Mucosa of descending colon (tissue), 3 donors: ENCODE measurements around the gene HERPUD1. TPM values are rescaled to one million over a fixed set of nuclear protein-coding genes. Genes with fewer than 3 reads are reported as not detected.

ENCODE experiments used
- ATAC-seq: fragments of 200-7000 bp; cut with Tn5 transposase; one replicate; pipeline ENCODE4 v1.9.1; 2020; ENCODE audit warnings: mild to moderate bottlenecking, moderate library complexity
- DNase-seq, 3 donors: peaks; one replicate each; pipeline ENCODE4 v3.0.0-alpha.2; 2020
- H3K36me3 ChIP-seq: fragments of 200-600 bp; one replicate; pipeline ENCODE4 v1.8.0; 2021; ENCODE audit warnings: low read depth, mild to moderate bottlenecking
- H3K4me1 ChIP-seq: fragments of 200-600 bp; one replicate; pipeline ENCODE4 v1.8.0; 2021; ENCODE audit warnings: low read depth, mild to moderate bottlenecking
- H3K4me3 ChIP-seq: fragments of 200-600 bp; one replicate; pipeline ENCODE4 v1.8.0; 2021; ENCODE audit warnings: mild to moderate bottlenecking
- H3K9me3 ChIP-seq: fragments of 200-600 bp; one replicate; pipeline ENCODE4 v1.8.0; 2021; ENCODE audit warnings: mild to moderate bottlenecking
- CTCF ChIP-seq: fragments of 200-600 bp; IDR thresholded peaks from one replicate; pipeline ENCODE4 v1.8.0; 2022; ENCODE audit warnings: antibody characterized with exemption, mild to moderate bottlenecking
- intact Hi-C, 2 donors: fragments of 100-400 bp; cut with DNase I in 1 of 2; cut with micrococcal nuclease in 1 of 2; formaldehyde crosslinking; loops; one replicate each; pipeline versions ENCODE4 v1.11.0 to v1.11.1; 2022; cut with DNase I, micrococcal nuclease
- total RNA-seq, 3 donors: library from RNA; stranded (reverse); fragmentation: NEBNext Ultra II Directional in 2 of 3; extraction: Animal tissue kit (Norgen Biotek cat#: 25700) in 2 of 3; gene quantifications; one replicate each; pipeline versions ENCODE4 v1.2.1 to v1.2.4, GENCODE V29; 2021 to 2023
- donor health status: DM: no; HTN: no; CAD: no; lungs with moderate emphysema.
- donor health status: DM: no; HTN: no; CAD: no.
- donor health status: DM: no; HTN: yes; CAD: no.

The HERPUD1 gene
- total RNA-seq, 3 donors from 2014 or later = 130 to 165 (median 159) TPM

- intact Hi-C loops = loop anchor here in 1 of 2 donors (5.0 kb wide), 1 partner anchor 83 kb away; the partner anchor contains the start of gene SLC12A3
- DNase-seq = no peak
Measured at GRCh38 chr16:56950051-56950450, 18.1 kb downstream of the HERPUD1 start.

GRCh38 chr16:56950455-56950854 lies 18.5 kb downstream of the HERPUD1 start:
- Histone ChIP-seq H3K36me3 (no peaks in the 10 kb centered on the region), H3K9me3 (no peaks in the 10 kb centered on the region), H3K4me3 (no peak overlapping the region), H3K4me1 (no peaks in the 10 kb centered on the region)
- ATAC-seq (no peak), DNase-seq (no peak)
- intact Hi-C loops = loop anchor here in 1 of 2 donors (5.0 kb wide), 1 partner anchor 83 kb away; the partner anchor contains the start of gene SLC12A3
- TF ChIP-seq CTCF = no peak

More at GRCh38 chr16:56950051-56950450, 18.1 kb downstream of the HERPUD1 start:
- Histone ChIP-seq H3K36me3 (no peaks in the 10 kb centered on the region), H3K4me1 (no peaks in the 10 kb centered on the region), H3K4me3 (no peak overlapping the region), H3K9me3 (no peaks in the 10 kb centered on the region)
- no peak for TF ChIP-seq CTCF
- no peak for ATAC-seq

- intact Hi-C loops = loop anchor here in 1 of 2 donors (5.0 kb wide), 1 partner anchor 84 kb away; the partner anchor contains the start of gene SLC12A3
- DNase-seq = peak in 2 of 3 donors; percentile 52 to 57
Measured at GRCh38 chr16:56950881-56951771, 19.2 kb downstream of the HERPUD1 start.

GRCh38 chr16:56953006-56953405 lies 21.1 kb downstream of the HERPUD1 start:
- H3K9me3 ChIP-seq = no peaks in the 10 kb centered on the region
- intact Hi-C loops = loop anchor here in 1 of 2 donors (5.0 kb wide), 1 partner anchor 86 kb away; the partner anchor contains the start of gene SLC12A3

More at GRCh38 chr16:56950881-56951771, 19.2 kb downstream of the HERPUD1 start:
- H3K36me3 ChIP-seq = no peaks in the 10 kb centered on the region
- H3K9me3 ChIP-seq = no peaks in the 10 kb centered on the region
- TF ChIP-seq CTCF = peak; percentile 34
- H3K4me1 ChIP-seq = no peaks in the 10 kb centered on the region
- peak; percentile 78 for ATAC-seq
- H3K4me3 ChIP-seq = no peak overlapping the region

GRCh38 chr16:56956076-56956475 lies 24.1 kb downstream of the HERPUD1 start:
- ATAC-seq = no peak
- no peak for DNase-seq
- Histone ChIP-seq H3K36me3 (no peaks in the 10 kb centered on the region), H3K9me3 (no peaks in the 10 kb centered on the region), H3K4me3 (no peak overlapping the region), H3K4me1 (no peaks in the 10 kb centered on the region)
- no peak for TF ChIP-seq CTCF
- intact Hi-C loops = no loop called here

More at GRCh38 chr16:56953006-56953405, 21.1 kb downstream of the HERPUD1 start:
- no peak for DNase-seq
- TF ChIP-seq CTCF = no peak
- Histone ChIP-seq H3K4me1 (no peaks in the 10 kb centered on the region), H3K36me3 (no peaks in the 10 kb centered on the region), H3K4me3 (no peak overlapping the region)
- no peak for ATAC-seq
